GM23338 (cell line): ENCODE data around the gene DCHS1. TPM values are rescaled to one million over a fixed set of nuclear protein-coding genes. Genes with fewer than 3 reads are reported as not detected.

ENCODE experiments used
- ATAC-seq: fragments of 200-7000 bp; cut with Tn5 transposase; 3 replicates; pipeline ENCODE4 v1.9.1; 2020
- DNase-seq: peaks from one replicate; pipeline ENCODE4 v3.0.0-alpha.2; 2015; ENCODE audit warnings: low spot score
- H2AFZ ChIP-seq: fragments of 200-600 bp; sonication (generic); 2 replicates; pipeline ENCODE4 v1.8.0; 2016; ENCODE audit warnings: antibody characterized with exemption, mild to moderate bottlenecking, moderate library complexity
- H3F3A ChIP-seq: fragments of 200-600 bp; sonication (generic); replicated peaks from 2 replicates; pipeline ENCODE4 v1.8.0; 2017; ENCODE audit warnings: antibody characterized with exemption, mixed run types, low read depth
- H3K27ac ChIP-seq: fragments of 200-600 bp; sonication (generic); 2 replicates; pipeline ENCODE4 v1.6.1; 2016; ENCODE audit warnings: low read depth
- H3K27me3 ChIP-seq: fragments of 200-600 bp; sonication (generic); 2 replicates; pipeline ENCODE4 v1.8.0; 2016; ENCODE audit warnings: mild to moderate bottlenecking, mixed run types, moderate library complexity; ENCODE audit not compliant: insufficient read depth
- H3K36me3 ChIP-seq: fragments of 200-600 bp; sonication (generic); 2 replicates; pipeline ENCODE4 v1.8.0; 2016; ENCODE audit warnings: mild to moderate bottlenecking; ENCODE audit not compliant: insufficient read depth
- H3K4me1 ChIP-seq: fragments of 200-600 bp; sonication (generic); 2 replicates; pipeline ENCODE4 v1.8.0; 2016; ENCODE audit warnings: mild to moderate bottlenecking, moderate library complexity; ENCODE audit not compliant: insufficient read depth
- H3K4me2 ChIP-seq: fragments of 200-600 bp; sonication (generic); 2 replicates; pipeline ENCODE4 v1.7.1; 2017; ENCODE audit warnings: mixed run types
- H3K4me3 ChIP-seq: fragments of 200-600 bp; sonication (generic); 2 replicates; pipeline ENCODE4 v1.6.1; 2016; ENCODE audit warnings: mixed run types
- H3K79me2 ChIP-seq: fragments of 200-600 bp; sonication (generic); replicated peaks from 2 replicates; pipeline ENCODE4 v1.8.0; 2017; ENCODE audit warnings: mild to moderate bottlenecking; ENCODE audit not compliant: insufficient read depth
- H3K9me2 ChIP-seq: fragments of 200-600 bp; sonication (generic); 2 replicates; pipeline ENCODE4 v1.8.0; 2017; ENCODE audit not compliant: insufficient read depth
- H4K20me1 ChIP-seq: fragments of 200-600 bp; sonication (generic); replicated peaks from 2 replicates; pipeline ENCODE4 v1.8.0; 2017; ENCODE audit warnings: mild to moderate bottlenecking; ENCODE audit not compliant: insufficient read depth
- H3K27ac Mint-ChIP-seq: 2 replicates; pipeline ENCODE4 v1.8.0; 2020; ENCODE audit warnings: inconsistent platforms, mild to moderate bottlenecking, moderate library complexity, mixed read lengths
- H3K27me3 Mint-ChIP-seq: 3 replicates; pipeline ENCODE4 v1.8.0; 2022; ENCODE audit warnings: low read depth, mild to moderate bottlenecking, moderate library complexity, mixed read lengths, inconsistent platforms; ENCODE audit not compliant: insufficient read depth, poor library complexity
- H3K36me3 Mint-ChIP-seq: 3 replicates; pipeline ENCODE4 v1.8.0; 2021; ENCODE audit warnings: low read depth, mild to moderate bottlenecking, inconsistent platforms, moderate library complexity, mixed read lengths
- H3K4me1 Mint-ChIP-seq: 3 replicates; pipeline ENCODE4 v1.8.0; 2020; ENCODE audit warnings: mild to moderate bottlenecking, inconsistent platforms, mixed read lengths
- H3K4me3 Mint-ChIP-seq: 3 replicates; pipeline ENCODE4 v1.8.0; 2021; ENCODE audit warnings: moderate library complexity, mild to moderate bottlenecking, inconsistent platforms, mixed read lengths
- H3K9me3 Mint-ChIP-seq: 3 replicates; pipeline ENCODE4 v1.8.0; 2020; ENCODE audit warnings: moderate library complexity, mild to moderate bottlenecking, inconsistent platforms, mixed read lengths
- CREB1 ChIP-seq: fragments of 250-450 bp; sonication (Bioruptor Pico); IDR thresholded peaks from 2 replicates; pipeline ENCODE4 v1.5.0; 2020; ENCODE audit warnings: low read depth, mild to moderate bottlenecking, moderate library complexity
- CTCF ChIP-seq, 2 experiments: fragments of 200-600 bp in 1 of 2; sonication (generic) in 1 of 2; conservative IDR thresholded peaks; 2 replicates each; pipeline versions ENCODE4 v1.5.1 to v1.6.1; 2016 to 2017; ENCODE audit warnings: antibody characterized with exemption in 2 of 2, low read depth in 2 of 2, mild to moderate bottlenecking in 2 of 2, moderate library complexity in 1 of 2
- ETS1 ChIP-seq: IDR thresholded peaks from 2 replicates; pipeline ENCODE4 v1.6.1; 2016; ENCODE audit warnings: antibody characterized with exemption
- EZH2phosphoT487 ChIP-seq: fragments of 200-600 bp; sonication (generic); IDR thresholded peaks from one replicate; pipeline ENCODE4 v1.8.1; 2018; ENCODE audit warnings: antibody characterized with exemption; ENCODE audit not compliant: unreplicated experiment
- JUNB ChIP-seq: IDR thresholded peaks from one replicate; pipeline ENCODE4 v1.6.1; 2016; ENCODE audit warnings: antibody characterized with exemption; ENCODE audit not compliant: unreplicated experiment
- NANOG ChIP-seq: IDR thresholded peaks from 2 replicates; pipeline ENCODE4 v1.6.1; 2016; ENCODE audit warnings: antibody characterized with exemption, borderline replicate concordance
- POLR2AphosphoS5 ChIP-seq: IDR thresholded peaks from 2 replicates; pipeline ENCODE4 v1.6.1; 2016; ENCODE audit warnings: antibody characterized with exemption, low read depth
- REST ChIP-seq: IDR thresholded peaks from one replicate; pipeline ENCODE4 v1.6.1; 2018; ENCODE audit warnings: antibody characterized with exemption; ENCODE audit not compliant: unreplicated experiment
- STAT1 ChIP-seq: IDR thresholded peaks from one replicate; pipeline ENCODE4 v1.6.1; 2016; ENCODE audit warnings: antibody characterized with exemption; ENCODE audit not compliant: unreplicated experiment
- ZNF114 ChIP-seq: fragments of 250-450 bp; sonication (Bioruptor Pico); IDR thresholded peaks from 2 replicates; pipeline ENCODE4 v1.5.0; 2020; ENCODE audit warnings: mild to moderate bottlenecking, moderate library complexity
- ZNF331 ChIP-seq: fragments of 250-450 bp; sonication (Bioruptor Pico); IDR thresholded peaks from 2 replicates; pipeline ENCODE4 v1.5.0; 2020; ENCODE audit warnings: low read depth, mild to moderate bottlenecking, moderate library complexity
- polyA plus RNA-seq: library from polyadenylated mRNA; unstranded; fragments of >200 nt; fragmentation: Nextera tagmentation; extraction: Ambion mirVana; gene quantifications from 2 replicates; pipeline ENCODE4 v1.2.1, GENCODE V29; 2016
- total RNA-seq: library from RNA; depleted of rRNA; stranded (reverse); fragments of >200 nt; shearing (Covaris generic); gene quantifications from 2 replicates; pipeline ENCODE4 v1.2.3, GENCODE V29; 2014

Gene DCHS1
- total and polyA plus RNA-seq, 2 experiments from 2014 or later = 2.3 to 20.7 TPM

- H2AFZ ChIP-seq = no peak overlapping the region
- H3F3A ChIP-seq = no peaks in the 10 kb centered on the region; the same call in 1 of the 2 replicates
- ATAC-seq (no peak), DNase-seq (no peak)
- H4K20me1 ChIP-seq = no peaks in the 10 kb centered on the region; the same call in 1 of the 2 replicates
- peaks cover 9% of the 10 kb centered on the region for H3K36me3 Mint-ChIP-seq
- H3K4me1 ChIP-seq = peaks cover 19% of the 10 kb centered on the region
- H3K9me2 ChIP-seq = no peaks in the 10 kb centered on the region
- peaks cover 15% of the 10 kb centered on the region for H3K79me2 ChIP-seq
- H3K36me3 ChIP-seq = peaks cover 2% of the 10 kb centered on the region; the same call in 1 of the 2 replicates
- no peak overlapping the region for H3K4me3 ChIP-seq
- peaks cover 5% of the 10 kb centered on the region for H3K4me1 Mint-ChIP-seq
- H3K4me2 ChIP-seq = no peak overlapping the region
- TF ChIP-seq STAT1 = no peak
- TF ChIP-seq NANOG = no peak
- no peak for TF ChIP-seq REST
- TF ChIP-seq JUNB = no peak
- no peak for TF ChIP-seq ZNF114 (CRISPR knock-in tag)
- no peak for TF ChIP-seq CREB1 (CRISPR knock-in tag)
- no peak for TF ChIP-seq ZNF331 (CRISPR knock-in tag)
- no peak for TF ChIP-seq EZH2phosphoT487
- no peak for TF ChIP-seq POLR2AphosphoS5
- TF ChIP-seq CTCF (conservative IDR thresholded peaks at IDR 0.05; ENCODE audit: low read depth in 2 of 2) = no peak
- TF ChIP-seq ETS1 = no peak
- no peak overlapping the region; the same call in 2 of the 3 replicates for H3K4me3 Mint-ChIP-seq
- H3K27me3 ChIP-seq = no peaks in the 10 kb centered on the region
- H3K9me3 Mint-ChIP-seq = no peaks in the 10 kb centered on the region
- no peak overlapping the region for H3K27ac ChIP-seq
- H3K27ac Mint-ChIP-seq = no peak overlapping the region
- peaks cover 10% of the 10 kb centered on the region for H3K27me3 Mint-ChIP-seq
Observed at GRCh38 chr11:6615882-6616585, 39.6 kb downstream of the DCHS1 start.
